ENCODE results near the gene ACTR8. TPM values are rescaled to one million over a fixed set of nuclear protein-coding genes. Genes with fewer than 3 reads are reported as not detected.

ACTR8 gene
- total RNA-seq, 6 experiments from 2014 or later, result 6.7 to 12.0 (median 9.6) TPM

DNA sequence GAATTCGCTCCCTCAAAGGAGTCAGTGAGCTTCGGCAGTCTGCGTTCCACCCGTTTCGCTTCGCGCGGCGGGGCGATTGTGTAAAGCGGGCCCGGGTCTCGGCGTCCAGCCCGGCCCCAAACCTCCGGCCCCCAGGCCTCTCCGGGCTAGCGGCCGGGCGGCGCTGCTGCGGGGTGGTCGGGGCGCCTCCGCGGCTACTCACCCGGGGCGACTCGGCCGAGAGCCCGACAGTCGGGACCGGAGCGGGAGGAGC, 36.1 kb downstream of the ACTR8 start:
- Histone ChIP-seq H3K4me3 (peak overlapping the region; percentile 64 to 76 (median 74)), H3K36me3 (no peaks in the 10 kb centered on the region), H3K4me1 (peaks cover 0 to 31% (median 13%) of the 10 kb centered on the region in 4 donors), H3K27ac (peak overlapping the region; percentile 97 to 100 (median 99)), H3K9me3 (no peaks in the 10 kb centered on the region), H3K27me3 (no peaks in the 10 kb centered on the region)
- WGBS (ENCODE audit: insufficient coverage, low coverage, low lambda C conversion rate, missing lambda C conversion rate), result 0% methylated on average over 1 of the region's 34 CpGs
- TF ChIP-seq POLR2A (IDR thresholded peaks at IDR 0.05), result no peak
- TF ChIP-seq, protein P1, sequence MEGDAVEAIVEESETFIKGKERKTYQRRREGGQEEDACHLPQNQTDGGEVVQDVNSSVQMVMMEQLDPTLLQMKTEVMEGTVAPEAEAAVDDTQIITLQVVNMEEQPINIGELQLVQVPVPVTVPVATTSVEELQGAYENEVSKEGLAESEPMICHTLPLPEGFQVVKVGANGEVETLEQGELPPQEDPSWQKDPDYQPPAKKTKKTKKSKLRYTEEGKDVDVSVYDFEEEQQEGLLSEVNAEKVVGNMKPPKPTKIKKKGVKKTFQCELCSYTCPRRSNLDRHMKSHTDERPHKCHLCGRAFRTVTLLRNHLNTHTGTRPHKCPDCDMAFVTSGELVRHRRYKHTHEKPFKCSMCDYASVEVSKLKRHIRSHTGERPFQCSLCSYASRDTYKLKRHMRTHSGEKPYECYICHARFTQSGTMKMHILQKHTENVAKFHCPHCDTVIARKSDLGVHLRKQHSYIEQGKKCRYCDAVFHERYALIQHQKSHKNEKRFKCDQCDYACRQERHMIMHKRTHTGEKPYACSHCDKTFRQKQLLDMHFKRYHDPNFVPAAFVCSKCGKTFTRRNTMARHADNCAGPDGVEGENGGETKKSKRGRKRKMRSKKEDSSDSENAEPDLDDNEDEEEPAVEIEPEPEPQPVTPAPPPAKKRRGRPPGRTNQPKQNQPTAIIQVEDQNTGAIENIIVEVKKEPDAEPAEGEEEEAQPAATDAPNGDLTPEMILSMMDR (IDR thresholded peaks at IDR 0.05), result no peak
- no peak for DNase-seq
- intact Hi-C loops (cut with DNase I), result no loop called here
- no peak for ATAC-seq

DNA sequence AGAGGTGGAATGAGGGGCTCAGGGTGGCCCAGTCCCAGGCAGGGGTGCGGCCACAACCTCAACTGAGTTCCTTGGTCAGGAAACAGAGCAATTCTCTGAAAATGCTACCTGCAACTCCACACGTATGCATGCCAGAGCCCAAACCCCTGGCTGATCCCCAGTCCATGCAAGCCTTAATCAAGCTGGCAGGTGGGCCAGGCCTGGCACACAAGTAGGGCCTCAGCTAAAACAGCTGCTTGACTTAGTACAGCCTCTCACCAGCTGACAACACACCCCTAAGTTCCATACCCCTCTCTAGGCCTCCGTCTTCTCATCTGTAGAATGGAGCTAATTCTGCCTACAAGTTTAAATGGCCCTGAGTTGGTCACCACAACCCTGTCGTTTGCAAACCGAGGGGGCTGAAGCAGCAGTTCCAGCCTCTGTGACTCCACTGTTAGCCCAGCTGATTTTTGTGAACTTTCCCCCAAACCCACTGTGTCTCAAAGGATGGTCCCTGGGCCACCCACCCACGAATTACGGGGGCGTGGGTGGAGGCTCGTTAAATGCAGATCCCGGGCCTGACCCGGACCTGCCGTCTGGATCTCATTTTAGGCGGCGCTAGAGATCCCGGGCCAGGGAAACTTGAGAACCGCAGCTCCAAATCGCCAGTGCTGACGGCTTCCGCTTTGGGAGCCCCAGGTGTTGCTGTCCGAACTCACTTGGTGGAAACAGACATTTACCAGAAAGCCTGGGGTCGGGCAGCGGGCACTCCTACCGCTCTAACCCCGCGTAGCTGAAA, 36.7 kb downstream of the ACTR8 start:
- Histone ChIP-seq H3K27ac (peak overlapping the region; percentile 97 to 100 (median 99)), H3K36me3 (no peaks in the 10 kb centered on the region), H3K9me3 (no peaks in the 10 kb centered on the region), H3K27me3 (no peaks in the 10 kb centered on the region), H3K4me1 (peaks cover 0 to 31% (median 13%) of the 10 kb centered on the region in 4 donors), H3K4me3 (peak overlapping the region; percentile 64 to 76 (median 74))
- intact Hi-C loops (cut with DNase I), result no loop called here
- peak in 1 of 3 donors; percentile 62 for DNase-seq
- 4% methylated on average over 12 of the region's 25 CpGs for WGBS (ENCODE audit: insufficient coverage, low coverage, low lambda C conversion rate, missing lambda C conversion rate)
- ATAC-seq, result peak in 1 of 4 donors; percentile 7
- TF ChIP-seq POLR2A (IDR thresholded peaks at IDR 0.05), result no peak
- TF ChIP-seq, protein P1 (IDR thresholded peaks at IDR 0.05), result peak in 3 of 4 donors; percentile 14 to 19 (median 16)

DNA sequence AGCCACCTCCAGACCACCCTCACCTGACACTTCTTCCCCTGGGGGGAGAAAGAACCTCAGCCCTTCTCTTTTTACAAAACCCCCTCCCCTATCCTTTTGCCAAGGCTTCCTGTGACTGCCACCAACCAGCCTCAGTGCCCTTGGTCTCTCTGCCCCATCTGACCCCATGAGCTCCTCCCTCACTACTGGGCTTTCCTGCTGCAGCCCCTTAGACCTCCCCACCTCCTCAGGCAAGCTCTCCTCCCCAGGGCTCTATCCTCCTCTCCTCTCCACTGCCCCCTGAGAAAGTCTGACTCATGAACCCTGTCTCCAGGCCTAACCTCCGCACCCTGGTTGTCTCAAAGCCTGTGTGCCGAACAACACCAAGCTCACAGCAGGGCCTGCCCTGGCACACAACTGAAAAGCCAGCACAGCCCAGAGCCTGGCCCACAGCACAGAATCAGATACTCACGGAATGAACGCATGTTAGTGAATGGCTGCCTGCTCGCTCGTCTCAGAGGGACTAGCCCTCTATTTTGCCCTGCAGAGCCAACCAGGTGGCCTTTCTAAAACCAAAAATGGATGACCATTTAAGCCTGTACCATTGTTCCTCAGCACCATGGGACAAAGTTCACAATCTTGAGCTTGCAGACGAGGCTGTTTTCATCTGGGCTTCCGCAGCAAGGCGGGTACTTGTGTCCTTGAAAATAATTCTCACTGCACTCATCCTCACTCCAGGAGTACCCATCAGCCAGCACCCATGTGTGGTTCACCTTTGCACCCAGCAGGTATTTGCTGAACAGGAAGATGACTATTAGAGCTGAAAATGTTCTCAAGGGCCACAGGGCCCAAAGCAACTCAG, 37.5 kb downstream of the ACTR8 start:
- intact Hi-C loops (cut with DNase I), result no loop called here
- Histone ChIP-seq H3K4me1 (peaks cover 0 to 31% (median 13%) of the 10 kb centered on the region in 4 donors), H3K27ac (peak overlapping the region; percentile 97 to 100 (median 99)), H3K4me3 (peak overlapping the region; percentile 64 to 76 (median 74)), H3K27me3 (no peaks in the 10 kb centered on the region), H3K9me3 (no peaks in the 10 kb centered on the region), H3K36me3 (peaks cover 0 to 6% (median 2%) of the 10 kb centered on the region in 4 donors)
- TF ChIP-seq POLR2A (IDR thresholded peaks at IDR 0.05), result no peak
- TF ChIP-seq, protein P1 (IDR thresholded peaks at IDR 0.05), result no peak
- ATAC-seq, result peak; percentile 1 to 6 (median 3)
- peak in 1 of 3 donors; percentile 63 for DNase-seq
- WGBS (ENCODE audit: insufficient coverage, low coverage, low lambda C conversion rate, missing lambda C conversion rate), result 21% methylated on average over 8 of the region's 9 CpGs

DNA sequence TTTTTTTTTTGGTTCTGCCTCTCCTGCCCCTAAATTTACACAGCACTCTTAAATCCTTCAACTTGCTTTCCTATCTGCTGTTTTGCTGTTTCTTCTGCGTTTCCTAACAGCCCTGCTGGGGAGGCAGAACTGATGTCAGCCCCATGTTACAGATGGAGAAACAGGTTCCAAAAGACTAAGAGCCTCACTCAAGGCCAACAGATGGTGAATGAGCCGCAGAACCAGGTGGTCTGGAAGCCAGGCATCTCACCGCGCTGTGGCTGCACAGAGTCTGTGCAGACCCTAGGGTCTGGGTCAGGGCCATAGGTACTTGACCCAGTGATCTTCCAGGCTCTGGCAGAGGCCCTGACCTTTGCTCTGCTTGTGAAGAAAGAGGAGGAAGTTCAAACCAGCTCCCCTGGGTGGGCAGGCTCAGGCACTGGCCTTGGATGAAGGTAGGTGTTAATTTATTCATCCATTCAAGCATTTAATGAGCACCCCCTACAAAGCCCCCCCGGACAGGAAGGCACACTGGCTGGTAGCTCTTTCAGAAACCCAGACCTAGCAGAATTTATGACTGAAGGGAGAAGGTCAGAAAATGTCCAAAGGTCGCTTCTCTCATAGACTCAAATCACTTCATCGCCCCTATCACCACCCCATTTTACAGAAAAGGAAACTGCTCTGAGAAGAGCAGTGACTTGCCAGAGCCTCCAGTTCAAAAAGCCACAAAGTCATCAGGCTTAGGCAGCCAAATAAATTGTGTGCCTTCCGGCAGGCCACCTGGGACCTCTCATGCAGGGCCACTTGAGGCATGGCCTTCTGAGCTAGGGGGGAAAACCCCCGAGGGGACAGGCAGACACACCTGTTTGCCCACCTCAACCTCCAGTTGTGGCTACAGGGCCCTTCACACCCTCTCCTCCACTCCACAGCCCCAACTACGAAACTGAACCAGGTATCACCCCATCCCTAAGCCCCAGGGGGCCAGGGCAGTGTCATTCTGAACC, 38.5 kb downstream of the ACTR8 start:
- H3K9me3 ChIP-seq, result no peaks in the 10 kb centered on the region
- WGBS (ENCODE audit: insufficient coverage, low coverage, low lambda C conversion rate, missing lambda C conversion rate), result 28% methylated on average over 6 of the region's 10 CpGs
- intact Hi-C loops (cut with DNase I), result no loop called here
- H3K27me3 ChIP-seq, result no peaks in the 10 kb centered on the region
- DNase-seq (peak; percentile 51 to 75 (median 75)), ATAC-seq (peak; percentile 18 to 42 (median 30))
- H3K4me3 ChIP-seq, result peak overlapping the region in 2 of 3 donors; percentile 74 to 76
- H3K36me3 ChIP-seq, result peaks cover 0 to 15% (median 8%) of the 10 kb centered on the region in 4 donors
- H3K4me1 ChIP-seq, result peaks cover 0 to 31% (median 13%) of the 10 kb centered on the region in 4 donors
- H3K27ac ChIP-seq, result peak overlapping the region; percentile 97 to 100 (median 99)
- no peak for TF ChIP-seq POLR2A (IDR thresholded peaks at IDR 0.05)
- TF ChIP-seq, protein P1 (IDR thresholded peaks at IDR 0.05), result no peak
